GM21619 (cell line): ENCODE results near the gene ZNF831.

Experiments used
- ATAC-seq: cut with Tn5 transposase; IDR thresholded peaks from one replicate; pipeline ENCODE4 v1.9.1; 2021; ENCODE audit not compliant: unreplicated experiment

ZNF831 gene

GRCh38 chr20:59154317-59155013 is 9.2 kb upstream of the ZNF831 start:
- no peak for ATAC-seq

DNA sequence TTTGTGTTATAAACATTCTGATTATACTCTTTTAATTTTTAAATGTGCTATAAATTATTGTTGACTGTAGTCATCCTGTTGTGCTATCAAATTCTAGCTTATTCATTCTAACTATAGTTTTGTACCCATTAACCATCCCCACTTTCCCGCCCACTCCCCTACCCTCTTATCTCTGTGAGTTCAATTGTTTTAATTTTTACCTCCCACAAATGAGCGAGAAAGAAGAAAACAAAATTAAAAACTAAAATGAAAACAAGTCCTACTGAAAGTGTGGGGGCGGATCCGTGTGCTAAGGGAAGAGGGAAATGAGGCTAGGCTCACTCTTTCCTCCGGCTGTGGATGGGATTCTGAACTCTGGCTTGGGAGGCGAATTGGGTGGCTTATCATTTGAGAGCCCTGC is 6.6 kb upstream of the ZNF831 start:
- ATAC-seq = no peak

- no peak for ATAC-seq
Measured at GRCh38 chr20:59157531-59157930, 6.1 kb upstream of the ZNF831 start.

GRCh38 chr20:59157961-59158541 is 5.6 kb upstream of the ZNF831 start:
- no peak for ATAC-seq

- ATAC-seq = no peak
Measured at GRCh38 chr20:59158673-59159072, 4.9 kb upstream of the ZNF831 start.

DNA sequence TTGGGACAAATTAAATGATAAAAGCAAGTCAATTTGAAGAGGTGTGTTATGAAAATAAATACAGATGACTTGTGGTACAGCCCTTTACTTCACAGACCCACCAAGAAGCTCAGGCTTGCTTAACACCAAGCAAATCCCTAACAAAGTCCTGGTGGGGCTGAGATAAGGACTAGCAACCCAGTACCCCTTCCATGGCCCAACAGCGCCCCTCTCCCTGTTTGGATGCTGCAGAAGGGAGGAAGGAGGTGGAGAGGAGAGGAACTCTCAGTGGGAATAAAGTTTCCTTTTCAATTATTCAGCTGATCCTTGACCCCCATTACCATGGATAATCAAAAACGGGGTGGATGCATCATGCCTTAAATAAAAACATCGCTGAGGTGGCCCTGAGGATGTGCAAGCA is 4.5 kb upstream of the ZNF831 start:
- no peak for ATAC-seq

DNA sequence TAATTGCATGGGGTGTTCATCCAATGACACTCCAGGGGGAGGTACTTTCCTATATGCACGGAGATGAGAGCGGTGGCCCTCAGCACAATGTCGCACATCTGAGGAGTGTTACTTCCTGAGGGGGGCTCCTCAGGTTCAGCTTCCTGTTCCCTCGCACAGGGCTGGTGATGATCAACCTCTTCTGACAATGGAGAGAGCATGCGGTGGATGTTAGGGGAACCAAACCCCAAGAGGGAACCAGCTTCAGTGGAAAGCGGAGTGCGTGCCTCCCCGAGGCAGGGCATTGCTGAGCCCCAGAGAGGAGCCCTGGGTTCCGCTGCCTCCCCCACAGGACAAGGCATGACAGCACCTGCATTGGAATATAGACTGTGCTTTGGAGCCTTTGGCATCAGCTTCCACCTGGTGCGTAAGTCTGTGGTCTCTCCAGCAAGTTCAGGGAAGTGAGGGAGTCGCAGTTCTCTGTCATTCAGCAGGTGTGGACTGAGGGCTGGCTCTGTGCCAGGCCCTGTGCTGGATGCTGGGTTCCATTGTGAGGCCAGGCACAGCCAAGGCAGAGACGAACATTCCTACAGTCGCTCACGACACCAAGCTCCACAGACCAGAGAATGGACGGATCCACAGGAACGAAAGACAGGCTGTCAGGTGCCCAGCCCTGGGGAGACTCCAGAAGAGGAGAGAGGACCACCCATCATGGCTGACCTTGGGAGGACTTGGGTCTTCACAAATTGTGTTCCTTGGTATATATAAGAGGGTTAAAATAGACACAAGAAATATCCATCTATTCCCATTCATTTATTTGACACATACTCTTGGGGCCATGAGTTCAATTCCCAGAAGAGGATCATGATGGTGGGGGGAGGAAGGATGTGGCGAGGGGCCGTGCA is 3.9 kb upstream of the ZNF831 start:
- no peak for ATAC-seq

DNA sequence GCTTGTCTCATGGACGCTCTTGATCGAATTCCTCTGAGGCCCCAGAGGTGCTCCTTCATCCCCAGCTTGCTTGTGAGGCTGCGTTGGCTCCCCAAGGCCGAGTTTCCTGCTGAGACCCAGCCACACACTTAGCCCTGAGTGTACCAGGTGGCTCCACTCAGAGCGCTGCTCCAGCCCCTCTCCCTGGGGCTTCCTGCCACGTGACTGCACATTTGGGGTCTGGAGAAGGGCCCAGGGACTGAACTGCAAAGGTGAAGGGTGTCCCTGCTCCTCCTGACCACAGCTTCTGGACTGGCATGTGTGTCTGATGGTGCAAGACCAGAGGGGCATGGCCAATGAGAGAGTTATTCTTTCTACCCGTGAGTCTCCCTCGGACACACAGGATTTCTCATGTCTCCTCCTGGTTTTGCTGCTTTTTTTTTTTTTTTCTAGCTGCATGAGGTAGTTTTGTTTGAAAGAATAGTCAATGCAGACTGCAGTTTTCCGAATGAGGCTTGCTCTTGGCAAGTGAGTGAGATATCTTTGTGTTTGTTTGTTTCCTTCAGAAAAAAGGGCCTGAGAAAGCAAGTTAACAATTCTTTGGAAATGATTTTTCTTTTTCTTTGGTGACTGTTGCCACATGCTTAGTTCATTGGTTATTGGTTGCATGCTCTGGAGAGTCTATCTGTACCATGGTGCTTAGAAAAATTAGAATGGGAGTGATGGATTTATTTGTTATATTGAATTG is 3.1 kb upstream of the ZNF831 start:
- ATAC-seq = no peak

DNA sequence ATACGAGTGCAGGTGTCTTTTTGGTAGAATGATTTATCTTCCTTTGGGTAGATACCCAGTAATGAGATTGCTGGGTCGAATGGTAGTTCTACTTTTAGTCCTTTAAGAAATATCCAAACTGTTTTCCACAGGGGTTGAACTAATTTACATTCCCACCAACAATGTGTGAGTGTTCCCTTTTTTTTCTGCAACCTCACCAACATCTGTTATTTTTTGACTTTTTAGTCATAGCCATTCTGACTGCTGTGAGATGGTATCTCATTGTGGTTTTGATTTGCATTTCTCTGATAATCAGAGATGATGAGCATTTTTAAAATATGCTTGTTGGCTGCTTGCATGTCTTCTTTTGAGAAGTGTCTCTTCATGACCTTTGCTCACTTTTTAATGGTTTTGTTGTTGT is 1.9 kb upstream of the ZNF831 start:
- ATAC-seq = no peak

DNA sequence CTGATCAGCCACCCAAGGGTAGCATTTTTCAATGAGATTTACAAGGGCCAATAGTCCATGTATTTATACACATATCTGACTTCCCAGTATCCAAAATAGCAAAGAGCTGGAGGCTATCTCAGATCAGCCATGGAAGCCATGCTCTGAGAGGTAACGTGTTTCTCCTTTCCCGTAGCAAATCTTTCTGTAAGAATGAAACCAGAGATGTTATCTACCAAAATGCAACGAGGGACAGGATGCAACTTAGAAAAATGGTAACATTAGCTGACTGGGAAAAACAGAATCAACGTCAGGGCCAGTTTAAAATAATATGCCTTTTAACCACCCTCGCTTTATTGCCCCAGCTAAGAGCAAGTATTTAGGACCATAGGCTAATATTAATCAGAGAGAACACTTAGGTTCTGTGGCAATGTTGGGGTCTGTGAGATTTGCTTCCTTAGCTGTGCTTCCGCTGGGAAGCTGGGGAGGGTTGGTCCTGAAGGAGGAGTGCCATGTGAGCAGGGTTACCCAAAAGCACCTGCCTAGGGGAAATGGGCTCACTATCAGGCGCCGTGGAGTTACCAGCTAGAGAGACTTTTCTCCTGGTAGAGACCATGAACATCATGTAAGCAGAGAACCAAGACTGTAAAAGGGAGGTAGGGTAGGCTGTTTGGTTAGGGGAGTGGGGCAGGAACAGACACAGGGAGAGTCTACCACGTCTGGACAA is 1.2 kb downstream of the ZNF831 start:
- ATAC-seq = no peak

- no peak for ATAC-seq
Measured at GRCh38 chr20:59165396-59165795, 1.8 kb downstream of the ZNF831 start.

DNA sequence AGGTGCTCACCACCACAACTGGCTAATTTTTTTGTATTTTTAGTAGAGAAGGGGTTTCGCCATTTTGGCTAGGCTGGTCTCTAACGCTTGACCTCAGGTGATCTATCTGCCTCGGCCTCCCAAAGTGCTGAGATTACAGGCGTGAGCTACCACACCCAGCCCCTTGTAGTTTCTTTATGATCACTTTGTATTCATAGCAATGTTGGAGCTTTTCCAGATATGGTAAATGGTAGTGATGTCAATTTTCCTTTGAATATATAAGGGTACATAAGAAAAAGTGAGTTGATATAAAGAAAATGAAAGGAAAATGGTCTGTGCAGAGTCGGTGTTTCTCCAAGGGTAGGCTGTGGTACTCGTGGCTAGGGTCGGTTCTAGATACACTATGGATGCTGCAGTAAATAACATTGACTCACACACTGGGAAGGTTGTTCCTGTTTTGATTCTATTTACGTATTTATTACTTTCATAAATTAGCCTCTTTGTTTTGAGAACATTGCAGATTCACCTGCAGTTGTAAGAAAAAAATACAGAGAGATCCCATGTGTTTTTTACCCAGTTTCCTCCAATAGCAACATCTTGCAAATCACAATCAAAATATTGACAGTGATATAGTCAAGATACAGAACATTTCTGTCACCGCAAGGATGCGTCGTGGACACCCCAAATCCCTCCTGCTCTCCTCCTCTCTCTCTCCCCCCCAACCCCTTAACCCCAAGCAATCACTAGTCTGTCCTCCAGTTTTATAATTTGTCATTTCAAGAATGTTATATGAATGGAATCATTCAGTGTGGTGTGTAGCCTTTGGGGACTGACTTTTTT is 2.5 kb downstream of the ZNF831 start:
- ATAC-seq = no peak

DNA sequence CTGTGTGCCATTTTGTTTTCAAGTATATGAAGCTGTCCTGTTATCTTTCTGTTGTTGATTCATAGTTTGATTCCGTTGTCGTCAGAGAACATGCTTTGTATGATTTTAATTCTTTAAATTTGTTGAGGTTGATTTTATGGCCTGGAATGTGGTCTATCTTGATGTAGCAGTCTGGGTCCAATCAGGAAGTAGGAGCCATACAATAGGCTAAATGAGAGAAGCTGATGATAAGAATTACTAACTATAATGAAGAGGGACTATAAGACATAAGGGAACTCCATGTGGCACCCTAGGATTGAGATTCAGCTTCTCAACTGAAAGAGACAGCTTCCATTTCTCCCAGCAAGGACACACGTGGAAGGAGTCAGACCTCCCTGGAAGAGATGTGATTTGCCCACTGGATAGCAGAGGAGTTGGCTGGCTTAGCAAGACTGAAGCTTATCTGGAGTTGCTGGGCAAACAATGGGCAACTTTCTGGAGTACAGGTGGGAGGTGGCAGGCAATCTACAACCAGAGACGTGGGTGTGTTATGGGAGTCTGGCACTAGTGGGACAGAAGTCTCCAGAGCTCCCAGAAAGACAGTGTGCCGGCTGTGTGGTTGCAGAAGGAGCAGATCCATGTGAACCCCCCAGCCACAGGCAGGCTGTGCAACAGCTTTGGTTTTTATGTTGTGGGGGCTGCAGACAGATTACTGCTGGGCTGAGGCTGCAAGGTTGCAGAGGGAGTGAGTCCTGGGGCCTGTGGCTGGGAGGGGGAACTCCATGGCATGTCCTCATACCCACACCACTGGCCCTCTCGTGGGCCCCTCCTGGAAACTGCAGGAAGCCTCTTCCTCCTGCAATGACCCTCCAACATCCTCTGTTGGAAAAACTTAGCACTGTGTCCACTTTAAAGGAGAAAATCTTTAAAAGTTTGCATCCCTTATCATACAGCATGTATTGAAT is 7.1 kb downstream of the ZNF831 start:
- ATAC-seq = no peak

DNA sequence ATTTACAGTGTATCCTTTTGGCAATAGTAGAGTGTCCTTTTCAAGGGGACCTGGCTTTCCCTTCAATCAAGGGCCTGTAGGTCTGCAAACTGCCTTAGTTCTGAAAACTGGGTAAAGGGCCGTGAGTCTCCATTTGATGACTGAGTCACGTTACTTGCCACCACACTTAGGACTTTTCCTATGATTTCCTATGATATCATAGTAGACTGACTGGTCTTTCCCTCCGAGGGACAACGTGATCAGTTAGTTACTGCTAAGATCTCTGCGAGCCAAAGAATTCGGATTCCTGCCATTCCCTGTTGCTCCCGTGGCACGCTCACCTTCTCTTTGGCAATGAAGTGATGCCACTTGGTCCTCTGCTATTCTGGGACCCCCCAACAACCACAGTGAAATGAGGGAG is 8.4 kb downstream of the ZNF831 start:
- ATAC-seq = no peak

DNA sequence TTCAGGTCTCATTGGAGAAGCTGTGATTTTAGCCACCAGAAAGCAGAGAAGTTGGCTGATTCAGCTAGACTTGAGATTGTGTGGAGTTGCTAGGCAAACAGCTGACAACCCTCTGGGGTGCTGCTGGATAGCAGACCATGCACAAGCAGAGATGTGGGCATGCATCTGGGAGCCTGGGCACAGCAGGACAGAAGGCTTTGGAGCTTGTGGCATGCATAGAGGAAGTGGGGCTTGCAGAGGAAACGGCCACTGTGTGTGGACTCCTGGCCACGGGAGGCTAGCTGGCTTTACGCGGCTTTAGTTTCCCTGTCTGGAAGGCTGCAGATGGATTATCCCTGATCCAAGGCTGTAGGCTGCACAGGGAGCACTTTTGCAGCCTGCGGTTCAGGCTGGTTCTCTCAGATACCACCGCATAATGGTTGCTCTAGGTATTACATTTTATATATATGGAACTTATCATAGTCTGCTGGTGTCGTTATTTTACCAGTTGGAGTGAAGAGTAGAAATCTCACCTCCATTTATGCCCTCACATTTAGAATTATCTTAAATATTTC is 10.4 kb downstream of the ZNF831 start:
- no peak for ATAC-seq

DNA sequence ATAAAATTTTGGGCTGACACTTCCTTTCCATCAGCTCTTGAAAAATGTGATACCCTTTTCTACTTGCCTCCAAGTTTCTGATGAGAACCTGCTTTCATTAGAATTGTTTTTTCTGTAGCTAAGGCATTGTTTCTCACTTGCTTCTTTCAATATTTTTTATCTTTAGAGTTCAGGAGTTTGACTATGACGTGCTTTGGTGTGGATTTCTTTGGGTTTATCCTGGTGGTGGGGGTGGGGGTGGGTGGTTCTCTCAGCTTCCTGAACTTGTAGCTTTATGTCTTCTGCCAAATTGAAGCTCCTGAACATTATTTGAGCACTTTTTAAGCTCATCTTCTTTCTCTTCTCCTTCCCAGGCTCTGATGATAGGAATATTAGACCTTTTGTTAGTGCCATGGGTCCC is 11.4 kb downstream of the ZNF831 start:
- ATAC-seq = no peak

GRCh38 chr20:59175861-59176260 is 12.2 kb downstream of the ZNF831 start:
- no peak for ATAC-seq

GRCh38 chr20:59176812-59177211 is 13.2 kb downstream of the ZNF831 start:
- no peak for ATAC-seq
